GM13976 (cell line): ENCODE results near the gene SCUBE1.

Experiments used
- DNase-seq: peaks from one replicate; pipeline ENCODE4 v3.0.0; 2012; ENCODE audit warnings: low spot score
- CTCF ChIP-seq: IDR thresholded peaks from 2 replicates; pipeline ENCODE4 v1.5.1; 2012; ENCODE audit warnings: borderline replicate concordance, mild to moderate bottlenecking; ENCODE audit not compliant: insufficient read depth; ENCODE audit errors: extremely low read depth, missing control alignments, control extremely low read depth
- in situ Hi-C: fragments of 300-500 bp; cut with MboI; formaldehyde crosslinking; loops from one replicate; pipeline ENCODE4 v1.12.0; 2022; ENCODE audit warnings: low sequenced_read_pairs, mixed read lengths, inconsistent platforms; ENCODE audit not compliant: unreplicated experiment

Gene SCUBE1

GRCh38 chr22:43187171-43188099, 155.7 kb downstream of the SCUBE1 start:
- TF ChIP-seq CTCF = peak; percentile 92
- DNase-seq = peak; percentile 98
- in situ Hi-C loops = no loop called here

GRCh38 chr22:43186272-43187170, 156.7 kb downstream of the SCUBE1 start, which contains the start of gene TTLL12:
Gene TTLL12 (minus strand): TSS chr22:43187134. CDS start chr22:43187069, 65 bp downstream.
- TF ChIP-seq CTCF = no peak
- peak; percentile 92 for DNase-seq
- in situ Hi-C loops = no loop called here

- in situ Hi-C loops = no loop called here
- no peak for TF ChIP-seq CTCF
- DNase-seq = no peak
These were observed 157.3 kb downstream of the SCUBE1 start for GRCh38 chr22:43185860-43186261.

GRCh38 chr22:43183496-43184277, 159.5 kb downstream of the SCUBE1 start:
- no peak for DNase-seq
- in situ Hi-C loops = no loop called here

GRCh38 chr22:43182726-43183125, 160.4 kb downstream of the SCUBE1 start:
- no peak for DNase-seq
- no peak for TF ChIP-seq CTCF
- in situ Hi-C loops = no loop called here

More at GRCh38 chr22:43183496-43184277, 159.5 kb downstream of the SCUBE1 start:
- no peak for TF ChIP-seq CTCF

- no peak for DNase-seq
- TF ChIP-seq CTCF = no peak
These were observed 161.1 kb downstream of the SCUBE1 start for GRCh38 chr22:43182118-43182517.

More at GRCh38 chr22:43182118-43182517, 161.1 kb downstream of the SCUBE1 start:
- in situ Hi-C loops = no loop called here
